ENCODE measurements around the gene RAPGEF2.

RAPGEF2 gene

GRCh38 chr4:159197885-159198269, 95.0 kb downstream of the RAPGEF2 start:
- no peak for DNase-seq (ENCODE audit: low spot score)

- DNase-seq (ENCODE audit: low spot score): no peak
Observed at GRCh38 chr4:159199826-159200225, 96.9 kb downstream of the RAPGEF2 start.

- no peak for DNase-seq (ENCODE audit: low spot score)
Observed at GRCh38 chr4:159201168-159201567, 98.3 kb downstream of the RAPGEF2 start.

- no peak for DNase-seq (ENCODE audit: low spot score)
Observed at GRCh38 chr4:159204566-159204965, 101.7 kb downstream of the RAPGEF2 start.

- DNase-seq (ENCODE audit: low spot score): no peak
Observed at GRCh38 chr4:159205466-159205865, 102.6 kb downstream of the RAPGEF2 start.

GRCh38 chr4:159206427-159206871, 103.6 kb downstream of the RAPGEF2 start:
- DNase-seq (ENCODE audit: low spot score): no peak

GRCh38 chr4:159209249-159209648, 106.4 kb downstream of the RAPGEF2 start:
- no peak for DNase-seq (ENCODE audit: low spot score)

GRCh38 chr4:159210975-159211374, 108.1 kb downstream of the RAPGEF2 start:
- no peak for DNase-seq (ENCODE audit: low spot score)

- DNase-seq (ENCODE audit: low spot score): no peak
Observed at GRCh38 chr4:159212675-159213293, 109.9 kb downstream of the RAPGEF2 start.

- no peak for DNase-seq (ENCODE audit: low spot score)
Observed at GRCh38 chr4:159216834-159217233, 114.0 kb downstream of the RAPGEF2 start.

- DNase-seq (ENCODE audit: low spot score): no peak
Observed at GRCh38 chr4:159219862-159220261, 117.0 kb downstream of the RAPGEF2 start.

GRCh38 chr4:159220353-159220752, 117.5 kb downstream of the RAPGEF2 start:
- DNase-seq (ENCODE audit: low spot score): no peak

GRCh38 chr4:159221280-159221679, 118.4 kb downstream of the RAPGEF2 start:
- no peak for DNase-seq (ENCODE audit: low spot score)

- DNase-seq (ENCODE audit: low spot score): no peak
Observed at GRCh38 chr4:159222043-159222552, 119.2 kb downstream of the RAPGEF2 start.

- DNase-seq (ENCODE audit: low spot score): no peak
Observed at GRCh38 chr4:159224408-159224807, 121.5 kb downstream of the RAPGEF2 start.

GRCh38 chr4:159227378-159227777, 124.5 kb downstream of the RAPGEF2 start:
- no peak for DNase-seq (ENCODE audit: low spot score)

- DNase-seq (ENCODE audit: low spot score): peak; percentile 54
Observed at GRCh38 chr4:159227984-159228383, 125.1 kb downstream of the RAPGEF2 start.

GRCh38 chr4:159229164-159229563, 126.3 kb downstream of the RAPGEF2 start:
- DNase-seq (ENCODE audit: low spot score): peak; percentile 30

- no peak for DNase-seq (ENCODE audit: low spot score)
Observed at GRCh38 chr4:159232465-159233106, 129.7 kb downstream of the RAPGEF2 start.

GRCh38 chr4:159235779-159236368, 133.0 kb downstream of the RAPGEF2 start:
- peak; percentile 9 for DNase-seq (ENCODE audit: low spot score)

- DNase-seq (ENCODE audit: low spot score): no peak
Observed at GRCh38 chr4:159237975-159238374, 135.1 kb downstream of the RAPGEF2 start.

GRCh38 chr4:159238631-159239030, 135.8 kb downstream of the RAPGEF2 start:
- peak; percentile 25 for DNase-seq (ENCODE audit: low spot score)

GRCh38 chr4:159239629-159240028, 136.8 kb downstream of the RAPGEF2 start:
- DNase-seq (ENCODE audit: low spot score): no peak
